Activated T-cell treated with anti-CD3 and anti-CD28 coated beads, Interleukin-2, amount 50 U/mL, for 72 hours (primary cell): ENCODE measurements around the gene CSNK2A2. TPM values are rescaled to one million over a fixed set of nuclear protein-coding genes. Genes with fewer than 3 reads are reported as not detected.

ENCODE experiments used
- ATAC-seq, 2 donors: fragments of 150-1000 bp; cut with Tn5 transposase; replicated peaks in 1 of 2; 2 replicates each; pipeline ENCODE4 v1.10.0; 2021; ENCODE audit warnings: moderate library complexity in 2 of 2, mild to moderate bottlenecking in 1 of 2
- DNase-seq, 2 donors: peaks; one replicate each; pipeline ENCODE4 v3.0.0; 2021 to 2022; ENCODE audit warnings: mixed read lengths in 1 of 2
- H3K27ac Mint-ChIP-seq: one replicate; pipeline ENCODE4 v1.8.0; 2022; ENCODE audit warnings: mild to moderate bottlenecking, moderate library complexity, mixed read lengths
- H3K27me3 Mint-ChIP-seq: one replicate; pipeline ENCODE4 v1.8.0; 2022; ENCODE audit warnings: low read depth, mixed read lengths
- H3K36me3 Mint-ChIP-seq, 2 donors: one replicate each; pipeline ENCODE4 v1.8.0; 2022; ENCODE audit warnings: mixed read lengths in 2 of 2, mild to moderate bottlenecking in 1 of 2; ENCODE audit not compliant: insufficient read depth in 2 of 2
- H3K4me1 Mint-ChIP-seq: one replicate; pipeline ENCODE4 v1.8.0; 2022; ENCODE audit warnings: low read depth, mixed read lengths
- H3K4me3 Mint-ChIP-seq, 2 donors: one replicate each; pipeline ENCODE4 v1.8.0; 2022; ENCODE audit warnings: mild to moderate bottlenecking in 2 of 2, mixed read lengths in 2 of 2, moderate library complexity in 2 of 2
- H3K9me3 Mint-ChIP-seq, 2 donors: one replicate each; pipeline ENCODE4 v1.8.0; 2022; ENCODE audit warnings: mixed read lengths in 2 of 2
- total RNA-seq, 2 donors: library from RNA; stranded (reverse); gene quantifications; one replicate each; pipeline ENCODE4 v1.2.3, GENCODE V29; 2022

The CSNK2A2 gene
- total RNA-seq, 2 donors from 2014 or later: 121 to 133 TPM

GRCh38 chr16:58217311-58217925, 19.5 kb upstream of the CSNK2A2 start:
- no peak for DNase-seq
- H3K27me3 Mint-ChIP-seq: peaks cover 15% of the 10 kb centered on the region
- ATAC-seq: no peak
- H3K27ac Mint-ChIP-seq: no peak overlapping the region
- H3K9me3 Mint-ChIP-seq: peaks cover 1 to 6% of the 10 kb centered on the region in 2 donors
- H3K4me1 Mint-ChIP-seq: no peaks in the 10 kb centered on the region
- no peak overlapping the region for H3K4me3 Mint-ChIP-seq
- peaks cover 1 to 5% of the 10 kb centered on the region in 2 donors for H3K36me3 Mint-ChIP-seq

- DNase-seq (no peak), ATAC-seq (no peak)
- no peak overlapping the region for H3K27ac Mint-ChIP-seq
- peaks cover 20% of the 10 kb centered on the region for H3K27me3 Mint-ChIP-seq
- peaks cover 0 to 6% of the 10 kb centered on the region in 2 donors for H3K9me3 Mint-ChIP-seq
- H3K4me1 Mint-ChIP-seq: no peaks in the 10 kb centered on the region
- H3K4me3 Mint-ChIP-seq: no peak overlapping the region
- H3K36me3 Mint-ChIP-seq: peaks cover 0 to 5% of the 10 kb centered on the region in 2 donors
Measured at GRCh38 chr16:58212824-58213655, 15.1 kb upstream of the CSNK2A2 start.

GRCh38 chr16:58211846-58212245, 13.9 kb upstream of the CSNK2A2 start:
- ATAC-seq: no peak
- Mint-ChIP-seq H3K27me3 (peaks cover 20% of the 10 kb centered on the region), H3K4me1 (no peaks in the 10 kb centered on the region), H3K4me3 (no peak overlapping the region), H3K27ac (no peak overlapping the region), H3K9me3 (peaks cover 0 to 2% of the 10 kb centered on the region in 2 donors), H3K36me3 (peaks cover 0 to 2% of the 10 kb centered on the region in 2 donors)
- no peak for DNase-seq

- Mint-ChIP-seq H3K27ac (no peak overlapping the region), H3K27me3 (peaks cover 20% of the 10 kb centered on the region), H3K4me1 (no peaks in the 10 kb centered on the region), H3K9me3 (peaks cover 0 to 2% of the 10 kb centered on the region in 2 donors), H3K4me3 (no peak overlapping the region), H3K36me3 (peaks cover 0 to 2% of the 10 kb centered on the region in 2 donors)
- no peak for ATAC-seq
- no peak for DNase-seq
Measured at GRCh38 chr16:58211245-58211644, 13.3 kb upstream of the CSNK2A2 start.

- ATAC-seq (no peak), DNase-seq (no peak)
- Mint-ChIP-seq H3K27me3 (peaks cover 16% of the 10 kb centered on the region), H3K9me3 (no peaks in the 10 kb centered on the region), H3K27ac (no peak overlapping the region), H3K4me1 (no peaks in the 10 kb centered on the region), H3K36me3 (no peaks in the 10 kb centered on the region), H3K4me3 (no peak overlapping the region)
Measured at GRCh38 chr16:58205276-58206036, 7.5 kb upstream of the CSNK2A2 start.

GRCh38 chr16:58201163-58201562, 3.3 kb upstream of the CSNK2A2 start:
- no peak overlapping the region for H3K4me3 Mint-ChIP-seq
- ATAC-seq (no peak), DNase-seq (no peak)
- H3K9me3 Mint-ChIP-seq: no peaks in the 10 kb centered on the region
- peaks cover 20% of the 10 kb centered on the region for H3K4me1 Mint-ChIP-seq
- no peaks in the 10 kb centered on the region for H3K36me3 Mint-ChIP-seq
- no peak overlapping the region for H3K27ac Mint-ChIP-seq
- H3K27me3 Mint-ChIP-seq: peaks cover 26% of the 10 kb centered on the region

GRCh38 chr16:58200004-58200797, 2.3 kb upstream of the CSNK2A2 start:
- ATAC-seq (no peak), DNase-seq (no peak)
- Mint-ChIP-seq H3K4me1 (peaks cover 29% of the 10 kb centered on the region), H3K27ac (no peak overlapping the region), H3K4me3 (no peak overlapping the region), H3K36me3 (peaks cover 2 to 7% of the 10 kb centered on the region in 2 donors), H3K9me3 (no peaks in the 10 kb centered on the region), H3K27me3 (peaks cover 26% of the 10 kb centered on the region)

GRCh38 chr16:58198803-58199411, 1.0 kb upstream of the CSNK2A2 start:
- peaks cover 4 to 15% of the 10 kb centered on the region in 2 donors for H3K36me3 Mint-ChIP-seq
- no peak for ATAC-seq
- H3K27ac Mint-ChIP-seq: peak overlapping the region; percentile 85

GRCh38 chr16:58197314-58198012, 443 bp downstream of the CSNK2A2 start:
- H3K27ac Mint-ChIP-seq: peak overlapping the region; percentile 83

More at GRCh38 chr16:58198803-58199411, 1.0 kb upstream of the CSNK2A2 start:
- no peaks in the 10 kb centered on the region for H3K9me3 Mint-ChIP-seq
- H3K27me3 Mint-ChIP-seq: peaks cover 26% of the 10 kb centered on the region
- peak overlapping the region; percentile 81 to 88 for H3K4me3 Mint-ChIP-seq
- DNase-seq: no peak
- peaks cover 39% of the 10 kb centered on the region for H3K4me1 Mint-ChIP-seq

GRCh38 chr16:58196898-58197313, 1.0 kb downstream of the CSNK2A2 start:
- H3K27ac Mint-ChIP-seq: peak overlapping the region; percentile 83
- peak overlapping the region; percentile 90 for H3K4me3 Mint-ChIP-seq
- peak; percentile 4 to 5 for DNase-seq
- ATAC-seq: no peak
- peaks cover 26% of the 10 kb centered on the region for H3K27me3 Mint-ChIP-seq
- H3K9me3 Mint-ChIP-seq: no peaks in the 10 kb centered on the region
- H3K36me3 Mint-ChIP-seq: peaks cover 4 to 23% of the 10 kb centered on the region in 2 donors
- peaks cover 46% of the 10 kb centered on the region for H3K4me1 Mint-ChIP-seq

More at GRCh38 chr16:58197314-58198012, 443 bp downstream of the CSNK2A2 start:
- DNase-seq (peak; percentile 25 to 36), ATAC-seq (peak; percentile 38 to 61)
- peak overlapping the region; percentile 90 for H3K4me3 Mint-ChIP-seq
- no peaks in the 10 kb centered on the region for H3K9me3 Mint-ChIP-seq
- peaks cover 26% of the 10 kb centered on the region for H3K27me3 Mint-ChIP-seq
- peaks cover 4 to 19% of the 10 kb centered on the region in 2 donors for H3K36me3 Mint-ChIP-seq
- peaks cover 44% of the 10 kb centered on the region for H3K4me1 Mint-ChIP-seq

GRCh38 chr16:58195771-58196170, 2.1 kb downstream of the CSNK2A2 start:
- Mint-ChIP-seq H3K27me3 (peaks cover 20% of the 10 kb centered on the region), H3K36me3 (peaks cover 7 to 30% of the 10 kb centered on the region in 2 donors), H3K4me1 (peaks cover 50% of the 10 kb centered on the region), H3K9me3 (no peaks in the 10 kb centered on the region), H3K4me3 (peak overlapping the region; percentile 90), H3K27ac (peak overlapping the region; percentile 79)
- ATAC-seq (no peak), DNase-seq (no peak)
